K562 (cell line): ENCODE results near the gene C1QTNF8. TPM values are rescaled to one million over a fixed set of nuclear protein-coding genes. Genes with fewer than 3 reads are reported as not detected.

Experiments
- ATAC-seq: fragments of 200-7000 bp; cut with Tn5 transposase; 3 replicates; pipeline ENCODE4 v1.9.1; 2020; ENCODE audit warnings: moderate library complexity
- BruUV-seq: library from RNA; stranded (reverse); fragments of 400-500 nt; replicated peaks from 2 replicates; lab custom pipeline; 2021; lab: Mats Ljungman, UMichigan
- CTCF ChIA-PET: fragments of 300-600 bp; formaldehyde crosslinking; extraction: SDS; loops from one replicate; lab custom pipeline; 2021; ENCODE audit warnings: low intra/inter-chr PET ratio; lab: Yijun Ruan, JAX
- POLR2A ChIA-PET: fragments of 300-600, 350-650 bp; sonication (Branson Sonifier 250); formaldehyde crosslinking; extraction: SDS; loops from one replicate; lab custom pipeline; 2021; ENCODE audit warnings: antibody characterized with exemption, inconsistent platforms; lab: Yijun Ruan, JAX
- DNase-seq, 4 experiments: peaks; one replicate each; pipeline versions ENCODE4 v3.0.0 to v3.0.0-alpha.2; 2011 to 2018; ENCODE audit warnings: low spot score in 3 of 4, mixed read lengths in 3 of 4; ENCODE audit errors: extremely low read depth in 1 of 4
- FAIRE-seq: peaks from 2 replicates; lab custom pipeline; 2011; peaks lifted over from hg19 to GRCh38; lab: Jason Lieb, UNC
- H2AFZ ChIP-seq: 2 replicates; pipeline ENCODE4 v1.6.0; 2011; ENCODE audit warnings: low read depth, low read length, control low read depth, inconsistent platforms
- H3K27ac ChIP-seq: fragments of 200-600 bp; 3 replicates; pipeline ENCODE4 v1.8.0; 2011; ENCODE audit warnings: low read depth, mild to moderate bottlenecking, control low read depth, inconsistent platforms, low read length, moderate library complexity, mixed read lengths; ENCODE audit errors: extremely low read depth
- H3K27me3 ChIP-seq, 2 experiments: fragments of 300-600 bp in 1 of 2; 2 replicates in 1 of 2; 3 replicates in 1 of 2; pipeline versions ENCODE4 v1.6.0 to v1.8.0; 2011; ENCODE audit warnings: inconsistent platforms in 2 of 2, low read length in 2 of 2, mild to moderate bottlenecking in 1 of 2, mixed read lengths in 1 of 2, moderate library complexity in 1 of 2; ENCODE audit not compliant: control insufficient read depth in 2 of 2, insufficient read depth in 2 of 2
- H3K36me3 ChIP-seq: fragments of 300-600 bp; 3 replicates; pipeline ENCODE4 v1.8.0; 2011; ENCODE audit warnings: mild to moderate bottlenecking, low read length, inconsistent platforms; ENCODE audit not compliant: control insufficient read depth, insufficient read depth
- H3K4me1 ChIP-seq, 2 experiments: fragments of 200-600 bp in 1 of 2; replicated peaks in 1 of 2; 2 replicates in 1 of 2; 3 replicates in 1 of 2; pipeline versions ENCODE4 v1.5.1 to v1.8.0; 2011; ENCODE audit warnings: inconsistent platforms in 2 of 2, low read length in 2 of 2, mild to moderate bottlenecking in 1 of 2, mixed read lengths in 1 of 2, moderate library complexity in 1 of 2; ENCODE audit not compliant: control insufficient read depth in 2 of 2, insufficient read depth in 2 of 2
- H3K4me2 ChIP-seq: 2 replicates; pipeline ENCODE4 v1.6.1; 2011; ENCODE audit warnings: low read length, control low read depth, inconsistent platforms, mixed read lengths; ENCODE audit not compliant: insufficient read depth
- H3K4me3 ChIP-seq: fragments of 200-600 bp; sonication (generic), shearing (Covaris generic); 2 replicates; pipeline ENCODE4 v1.5.1; 2016; ENCODE audit warnings: control low read depth, inconsistent platforms
- H3K79me2 ChIP-seq: fragments of 200-600 bp; 3 replicates; pipeline ENCODE4 v1.8.0; 2011; ENCODE audit warnings: low read length, inconsistent platforms; ENCODE audit not compliant: control insufficient read depth, insufficient read depth
- H3K9ac ChIP-seq, 2 experiments: 2 replicates each; pipeline versions ENCODE4 v1.6.0 to v1.6.1; 2011; ENCODE audit warnings: low read depth in 2 of 2, low read length in 2 of 2, control low read depth in 1 of 2, inconsistent platforms in 1 of 2, mild to moderate bottlenecking in 1 of 2, mixed read lengths in 1 of 2; ENCODE audit not compliant: insufficient read depth in 1 of 2
- H3K9me1 ChIP-seq: one replicate; pipeline ENCODE4 v1.6.0; 2011; ENCODE audit warnings: inconsistent platforms, mild to moderate bottlenecking, low read length, moderate library complexity; ENCODE audit not compliant: control insufficient read depth, insufficient read depth
- H3K9me3 ChIP-seq: replicated peaks from 2 replicates; pipeline ENCODE4 v1.5.1; 2011; ENCODE audit warnings: low read depth, low read length, inconsistent platforms; ENCODE audit not compliant: control insufficient read depth, insufficient read depth
- H4K20me1 ChIP-seq: replicated peaks from 2 replicates; pipeline ENCODE4 v1.6.1; 2011; ENCODE audit warnings: low read length, inconsistent platforms, mixed read lengths; ENCODE audit not compliant: control insufficient read depth, insufficient read depth
- CCAR2 ChIP-seq: fragments of 200-400 bp; formaldehyde crosslinking; IDR thresholded peaks from 2 replicates; pipeline ENCODE4 v1.6.1; 2017; ENCODE audit warnings: mild to moderate bottlenecking, low read depth, low read length
- EWSR1 ChIP-seq: fragments of 450-650 bp; IDR thresholded peaks from 2 replicates; pipeline ENCODE4 v1.6.1; 2018; ENCODE audit warnings: borderline replicate concordance, mild to moderate bottlenecking, low read depth, moderate library complexity; ENCODE audit not compliant: partially characterized antibody
- KDM2B ChIP-seq: fragments of 250-450 bp; sonication (Bioruptor Pico); IDR thresholded peaks from 2 replicates; pipeline ENCODE4 v1.8.0; 2021; ENCODE audit warnings: mild to moderate bottlenecking, moderate library complexity
- KHSRP ChIP-seq: fragments of 450-650 bp; IDR thresholded peaks from 2 replicates; pipeline ENCODE4 v1.6.1; 2017
- RNF2 ChIP-seq: sonication (generic); IDR thresholded peaks from 2 replicates; pipeline ENCODE4 v1.6.1; 2016
- SRSF3 ChIP-seq: fragments of 200-400 bp; formaldehyde crosslinking; IDR thresholded peaks from 2 replicates; pipeline ENCODE4 v1.6.1; 2016; ENCODE audit warnings: mild to moderate bottlenecking, low read length, moderate library complexity; ENCODE audit not compliant: insufficient read depth
- ZFP1 ChIP-seq: fragments of 450-650 bp; formaldehyde crosslinking; IDR thresholded peaks from 2 replicates; pipeline ENCODE4 v1.4.0; 2020; ENCODE audit warnings: mild to moderate bottlenecking, mixed read lengths
- WGBS: fragments of 100-300 bp; shearing (Covaris generic); methylation state at CpG from one replicate; pipeline ENCODE4 v1.1.6; 2016; ENCODE audit warnings: low coverage, mixed read lengths; ENCODE audit not compliant: insufficient coverage; ENCODE audit errors: missing lambda C conversion rate; 5-methylcytosine and 5-hydroxymethylcytosine counted together
- in situ Hi-C: fragments of 300-500 bp; cut with MboI; formaldehyde crosslinking; loops from 4 replicates; pipeline ENCODE4 v1.15.0; 2018; ENCODE audit warnings: inconsistent platforms, mixed read lengths
- intact Hi-C: fragments of 100-400 bp; cut with micrococcal nuclease; formaldehyde crosslinking; loops from 2 replicates; pipeline ENCODE4 v1.14.2; 2022
- polyA plus RNA-seq, 8 experiments: library from polyadenylated mRNA; depleted of rRNA in 4 of 8; stranded (reverse) in 5 of 8; unstranded in 3 of 8; fragments of >200 nt; fragmentation: Nextera tagmentation in 2 of 8; fragmentation: Illumina TruSeq in 1 of 8; extraction: Ambion mirVana in 2 of 8; extraction: Trizol in 1 of 8; gene quantifications; 2 replicates each; pipeline versions ENCODE4 v1.2.1 to v1.2.3, GENCODE V29; 2011 to 2014; ENCODE audit warnings: inconsistent platforms in 1 of 8, missing spikeins in 1 of 8
- total RNA-seq, 7 experiments: library from RNA; depleted of rRNA in 6 of 7; stranded (reverse); fragments of >200 nt in 6 of 7; fragmentation: Illumina TruSeq in 2 of 7; extraction: Trizol in 2 of 7; gene quantifications; 2 replicates each; pipeline versions ENCODE4 v1.2.1 to v1.2.3, GENCODE V29; 2011 to 2021; ENCODE audit warnings: low replicate concordance in 1 of 7
- TF ChIP-seq, protein P1 (sequence below): fragments of 450-650 bp; IDR thresholded peaks from 2 replicates; pipeline ENCODE4 v1.6.1; 2016; ENCODE audit warnings: low read depth, mild to moderate bottlenecking, moderate library complexity
- TF ChIP-seq, protein P2 (sequence below), 2 experiments: fragments of 450-650 bp in 1 of 2; sonication (generic) in 1 of 2; formaldehyde crosslinking; conservative IDR thresholded peaks; 2 replicates each; pipeline versions ENCODE4 v1.4.0 to v1.8.1; 2020 to 2022; ENCODE audit warnings: mild to moderate bottlenecking in 1 of 2, missing genetic modification reagents in 1 of 2
- TF ChIP-seq, protein P3 (sequence below): sonication (generic); formaldehyde crosslinking; IDR thresholded peaks from 2 replicates; pipeline ENCODE4 v1.4.0; 2020; ENCODE audit warnings: mild to moderate bottlenecking, missing genetic modification reagents
- TF ChIP-seq, protein P4 (sequence below): fragments of 450-650 bp; IDR thresholded peaks from 2 replicates; pipeline ENCODE4 v1.6.1; 2016

The C1QTNF8 gene
- total and polyA plus RNA-seq, 9 of the 15 experiments (the other 6 are each of a cell fraction or from before 2014, with no cell fraction given): not detected

DNA sequence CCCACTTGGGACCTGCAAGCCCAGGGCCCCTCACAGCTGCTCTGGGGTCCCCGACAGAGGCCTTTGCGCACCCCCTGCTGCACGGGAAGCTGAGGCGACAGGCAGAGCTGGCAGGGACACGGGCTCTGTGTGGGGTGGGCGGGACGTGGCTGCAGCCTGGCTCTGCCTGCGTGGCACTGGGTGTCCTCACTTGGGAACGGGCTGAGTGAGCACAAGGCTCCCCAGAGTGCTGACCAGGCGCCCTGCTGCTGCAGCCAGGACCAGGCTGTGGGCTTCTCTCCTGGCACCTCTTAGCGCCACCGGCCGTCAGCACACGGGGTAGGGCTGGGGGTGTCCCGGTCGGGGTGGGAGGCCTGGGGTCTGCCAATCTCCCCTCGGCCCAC lies 6.6 kb downstream of the C1QTNF8 start:
- no peak for FAIRE-seq
- Histone ChIP-seq H3K9me1 (no peaks in the 10 kb centered on the region), H3K27ac (no peak overlapping the region), H2AFZ (no peak overlapping the region), H3K9me3 (peaks cover 3% of the 10 kb centered on the region; the same call in 1 of the 2 replicates), H3K4me3 (no peak overlapping the region), H4K20me1 (0 out of 2 replicates have a peak, but pooled peaks cover 3% of the 10 kb centered on the region), H3K79me2 (no peaks in the 10 kb centered on the region), H3K36me3 (no peaks in the 10 kb centered on the region), H3K4me2 (no peak overlapping the region), H3K27me3 (peaks cover 8 to 35% of the 10 kb centered on the region in 2 experiments; a peak in 4 of 5 replicates), H3K4me1 (peaks cover 0 to 40% of the 10 kb centered on the region in 2 experiments; a peak in 2 of 5 replicates), H3K9ac (no peak overlapping the region)
- no TSS peak for BruUV-seq
- ATAC-seq: no peak
- in situ Hi-C loops (no loop called here), intact Hi-C loops (no loop called here)
- DNase-seq: no peak
- WGBS: 15% methylated on average over 11 of the region's 17 CpGs
- POLR2A ChIA-PET: no interaction called here
- TF ChIP-seq, protein P1, sequence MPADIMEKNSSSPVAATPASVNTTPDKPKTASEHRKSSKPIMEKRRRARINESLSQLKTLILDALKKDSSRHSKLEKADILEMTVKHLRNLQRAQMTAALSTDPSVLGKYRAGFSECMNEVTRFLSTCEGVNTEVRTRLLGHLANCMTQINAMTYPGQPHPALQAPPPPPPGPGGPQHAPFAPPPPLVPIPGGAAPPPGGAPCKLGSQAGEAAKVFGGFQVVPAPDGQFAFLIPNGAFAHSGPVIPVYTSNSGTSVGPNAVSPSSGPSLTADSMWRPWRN: no peak
- TF ChIP-seq, protein P2, sequence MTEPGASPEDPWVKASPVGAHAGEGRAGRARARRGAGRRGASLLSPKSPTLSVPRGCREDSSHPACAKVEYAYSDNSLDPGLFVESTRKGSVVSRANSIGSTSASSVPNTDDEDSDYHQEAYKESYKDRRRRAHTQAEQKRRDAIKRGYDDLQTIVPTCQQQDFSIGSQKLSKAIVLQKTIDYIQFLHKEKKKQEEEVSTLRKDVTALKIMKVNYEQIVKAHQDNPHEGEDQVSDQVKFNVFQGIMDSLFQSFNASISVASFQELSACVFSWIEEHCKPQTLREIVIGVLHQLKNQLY (CRISPR knock-in tag; conservative IDR thresholded peaks at IDR 0.05): no peak
- TF ChIP-seq SRSF3: no peak
- TF ChIP-seq KDM2B (CRISPR knock-in tag): no peak
- TF ChIP-seq CCAR2: no peak
- TF ChIP-seq, protein P3, sequence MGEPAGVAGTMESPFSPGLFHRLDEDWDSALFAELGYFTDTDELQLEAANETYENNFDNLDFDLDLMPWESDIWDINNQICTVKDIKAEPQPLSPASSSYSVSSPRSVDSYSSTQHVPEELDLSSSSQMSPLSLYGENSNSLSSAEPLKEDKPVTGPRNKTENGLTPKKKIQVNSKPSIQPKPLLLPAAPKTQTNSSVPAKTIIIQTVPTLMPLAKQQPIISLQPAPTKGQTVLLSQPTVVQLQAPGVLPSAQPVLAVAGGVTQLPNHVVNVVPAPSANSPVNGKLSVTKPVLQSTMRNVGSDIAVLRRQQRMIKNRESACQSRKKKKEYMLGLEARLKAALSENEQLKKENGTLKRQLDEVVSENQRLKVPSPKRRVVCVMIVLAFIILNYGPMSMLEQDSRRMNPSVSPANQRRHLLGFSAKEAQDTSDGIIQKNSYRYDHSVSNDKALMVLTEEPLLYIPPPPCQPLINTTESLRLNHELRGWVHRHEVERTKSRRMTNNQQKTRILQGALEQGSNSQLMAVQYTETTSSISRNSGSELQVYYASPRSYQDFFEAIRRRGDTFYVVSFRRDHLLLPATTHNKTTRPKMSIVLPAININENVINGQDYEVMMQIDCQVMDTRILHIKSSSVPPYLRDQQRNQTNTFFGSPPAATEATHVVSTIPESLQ (CRISPR knock-in tag): no peak
- no peak for TF ChIP-seq KHSRP
- TF ChIP-seq ZFP1 (CRISPR knock-in tag): no peak
- TF ChIP-seq, protein P4, sequence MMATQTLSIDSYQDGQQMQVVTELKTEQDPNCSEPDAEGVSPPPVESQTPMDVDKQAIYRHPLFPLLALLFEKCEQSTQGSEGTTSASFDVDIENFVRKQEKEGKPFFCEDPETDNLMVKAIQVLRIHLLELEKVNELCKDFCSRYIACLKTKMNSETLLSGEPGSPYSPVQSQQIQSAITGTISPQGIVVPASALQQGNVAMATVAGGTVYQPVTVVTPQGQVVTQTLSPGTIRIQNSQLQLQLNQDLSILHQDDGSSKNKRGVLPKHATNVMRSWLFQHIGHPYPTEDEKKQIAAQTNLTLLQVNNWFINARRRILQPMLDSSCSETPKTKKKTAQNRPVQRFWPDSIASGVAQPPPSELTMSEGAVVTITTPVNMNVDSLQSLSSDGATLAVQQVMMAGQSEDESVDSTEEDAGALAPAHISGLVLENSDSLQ: no peak
- TF ChIP-seq EWSR1: no peak
- TF ChIP-seq RNF2: no peak
- CTCF ChIA-PET: no interaction called here
